GM21529 (cell line): ENCODE results near the gene SELENOP.

Experiments
- ATAC-seq: cut with Tn5 transposase; IDR thresholded peaks from one replicate; pipeline ENCODE4 v1.9.1; 2021; ENCODE audit not compliant: unreplicated experiment

SELENOP gene

GRCh38 chr5:42798284-42799240 lies 13.1 kb downstream of the SELENOP start:
- no peak for ATAC-seq

- no peak for ATAC-seq
Measured at GRCh38 chr5:42791151-42791550, 20.5 kb downstream of the SELENOP start.

- ATAC-seq: no peak
Measured at GRCh38 chr5:42787845-42788244, 23.8 kb downstream of the SELENOP start.

GRCh38 chr5:42787073-42787472 lies 24.6 kb downstream of the SELENOP start:
- ATAC-seq: no peak

GRCh38 chr5:42785756-42786155 lies 25.9 kb downstream of the SELENOP start:
- ATAC-seq: no peak

GRCh38 chr5:42784132-42784531 lies 27.6 kb downstream of the SELENOP start:
- no peak for ATAC-seq

GRCh38 chr5:42781584-42781983 lies 30.1 kb downstream of the SELENOP start:
- ATAC-seq: no peak

GRCh38 chr5:42779083-42779482 lies 32.6 kb downstream of the SELENOP start:
- no peak for ATAC-seq

- ATAC-seq: no peak
Measured at GRCh38 chr5:42772265-42772993, 39.3 kb downstream of the SELENOP start.

- no peak for ATAC-seq
Measured at GRCh38 chr5:42770003-42770402, 41.7 kb downstream of the SELENOP start.

- no peak for ATAC-seq
Measured at GRCh38 chr5:42768106-42768504, 43.6 kb downstream of the SELENOP start.

- ATAC-seq: no peak
Measured at GRCh38 chr5:42767491-42768105, 44.1 kb downstream of the SELENOP start.

- ATAC-seq: no peak
Measured at GRCh38 chr5:42761791-42762190, 49.9 kb downstream of the SELENOP start.

- no peak for ATAC-seq
Measured at GRCh38 chr5:42760426-42760825, 51.3 kb downstream of the SELENOP start.

- no peak for ATAC-seq
Measured at GRCh38 chr5:42759456-42759855, 52.2 kb downstream of the SELENOP start.

GRCh38 chr5:42756606-42757601 lies 54.8 kb downstream of the SELENOP start, which contains the start of gene CCDC152:
Gene CCDC152 (plus strand): TSS chr5:42756818. CDS start chr5:42759122, 2,304 bp downstream.
- peak; percentile 85 for ATAC-seq

- no peak for ATAC-seq
Measured at GRCh38 chr5:42753099-42753498, 58.6 kb downstream of the SELENOP start.

GRCh38 chr5:42751044-42751443 lies 60.6 kb downstream of the SELENOP start:
- ATAC-seq: no peak

GRCh38 chr5:42750507-42750906 lies 61.2 kb downstream of the SELENOP start:
- ATAC-seq: no peak
